Measurements from ENCODE around the gene PIEZO1.

GRCh38 chr16:88759245-88759975 is 25.6 kb downstream of the PIEZO1 start:
- no peak for TF ChIP-seq POLR2A (IDR thresholded peaks at IDR 0.05; ENCODE audit: borderline replicate concordance, extremely low read depth, insufficient read depth, insufficient read length)
- TF ChIP-seq CTCF (IDR thresholded peaks at IDR 0.05 in 2 of 3, conservative IDR thresholded peaks at IDR 0.05 in 1 of 3; ENCODE audit: borderline replicate concordance in 1 of 3, insufficient read depth in 1 of 3, low read depth in 2 of 3, low read length in 2 of 3), result no peak
- no peak for TF ChIP-seq EZH2 (IDR thresholded peaks at IDR 0.05)
- no peak for TF ChIP-seq CBX3 (IDR thresholded peaks at IDR 0.05; ENCODE audit: low read depth)
- no peak for TF ChIP-seq EZH2phosphoT487 (IDR thresholded peaks at IDR 0.05; ENCODE audit: borderline replicate concordance)
- TF ChIP-seq POLR2AphosphoS5 (IDR thresholded peaks at IDR 0.05; ENCODE audit: low read depth, low read length), result no peak

Measured in HCT116 (cell line).